ENCODE data around the gene CHST1.

CHST1 gene

GRCh38 chr11:45687836-45688235 is 22.4 kb upstream of the CHST1 start:
- TF ChIP-seq TCF12 (IDR thresholded peaks at IDR 0.05; ENCODE audit: low read depth) (no peak), ZBTB7A (IDR thresholded peaks at IDR 0.05; ENCODE audit: low read depth) (no peak), RAD21 (IDR thresholded peaks at IDR 0.05; ENCODE audit: low read depth) (no peak), CEBPB (IDR thresholded peaks at IDR 0.05) (no peak), USF1 (IDR thresholded peaks at IDR 0.05) (no peak), CREB1 (IDR thresholded peaks at IDR 0.05; ENCODE audit: low read depth) (no peak), NFIC (IDR thresholded peaks at IDR 0.05) (no peak), TAF1 (IDR thresholded peaks at IDR 0.05; ENCODE audit: low read depth) (no peak), FOXM1 (IDR thresholded peaks at IDR 0.05; ENCODE audit: borderline replicate concordance, low read depth) (no peak), EP300 (IDR thresholded peaks at IDR 0.05; ENCODE audit: borderline replicate concordance) (no peak), REST (IDR thresholded peaks at IDR 0.05; ENCODE audit: low read depth) (no peak), EGR1 (IDR thresholded peaks at IDR 0.05) (no peak)

- TF ChIP-seq EP300 (IDR thresholded peaks at IDR 0.05; ENCODE audit: borderline replicate concordance) = no peak
- no peak for TF ChIP-seq REST (IDR thresholded peaks at IDR 0.05; ENCODE audit: low read depth)
- TF ChIP-seq YY1 (IDR thresholded peaks at IDR 0.05; ENCODE audit: low read depth) = no peak
- no peak for TF ChIP-seq RAD21 (IDR thresholded peaks at IDR 0.05; ENCODE audit: low read depth)
- TF ChIP-seq TAF1 (IDR thresholded peaks at IDR 0.05; ENCODE audit: low read depth) = no peak
- no peak for TF ChIP-seq EGR1 (IDR thresholded peaks at IDR 0.05)
- TF ChIP-seq FOXM1 (IDR thresholded peaks at IDR 0.05; ENCODE audit: borderline replicate concordance, low read depth) = no peak
- TF ChIP-seq ZBTB7A (IDR thresholded peaks at IDR 0.05; ENCODE audit: low read depth) = no peak
Measured at GRCh38 chr11:45685964-45686537, 20.6 kb upstream of the CHST1 start.

- TF ChIP-seq TAF1 (IDR thresholded peaks at IDR 0.05; ENCODE audit: low read depth) (no peak), USF1 (IDR thresholded peaks at IDR 0.05) (no peak), FOXM1 (IDR thresholded peaks at IDR 0.05; ENCODE audit: borderline replicate concordance, low read depth) (no peak), CREB1 (IDR thresholded peaks at IDR 0.05; ENCODE audit: low read depth) (no peak), RAD21 (IDR thresholded peaks at IDR 0.05; ENCODE audit: low read depth) (no peak), CEBPB (IDR thresholded peaks at IDR 0.05) (no peak), MAX (IDR thresholded peaks at IDR 0.05) (no peak), NFIC (IDR thresholded peaks at IDR 0.05) (no peak), ZBTB7A (IDR thresholded peaks at IDR 0.05; ENCODE audit: low read depth) (no peak), EGR1 (IDR thresholded peaks at IDR 0.05) (no peak), YY1 (IDR thresholded peaks at IDR 0.05; ENCODE audit: low read depth) (no peak), TCF12 (IDR thresholded peaks at IDR 0.05; ENCODE audit: low read depth) (no peak), REST (IDR thresholded peaks at IDR 0.05; ENCODE audit: low read depth) (no peak), EP300 (IDR thresholded peaks at IDR 0.05; ENCODE audit: borderline replicate concordance) (no peak), TEAD4 (IDR thresholded peaks at IDR 0.05) (no peak)
Measured at GRCh38 chr11:45684440-45684839, 19.0 kb upstream of the CHST1 start.

- TF ChIP-seq USF1 (IDR thresholded peaks at IDR 0.05) (no peak), EGR1 (IDR thresholded peaks at IDR 0.05) (no peak), TCF12 (IDR thresholded peaks at IDR 0.05; ENCODE audit: low read depth) (no peak), NFIC (IDR thresholded peaks at IDR 0.05) (no peak), RAD21 (IDR thresholded peaks at IDR 0.05; ENCODE audit: low read depth) (no peak), ZBTB7A (IDR thresholded peaks at IDR 0.05; ENCODE audit: low read depth) (no peak), MAX (IDR thresholded peaks at IDR 0.05) (no peak), TEAD4 (IDR thresholded peaks at IDR 0.05) (no peak), YY1 (IDR thresholded peaks at IDR 0.05; ENCODE audit: low read depth) (no peak), CREB1 (IDR thresholded peaks at IDR 0.05; ENCODE audit: low read depth) (no peak)
Measured at GRCh38 chr11:45683271-45684058, 18.0 kb upstream of the CHST1 start.

Data from Ishikawa (cell line).